22Rv1 (cell line): ENCODE data around the gene RGS6.

ENCODE experiments used
- CTCF ChIP-seq: fragments of 450-650 bp; IDR thresholded peaks from 2 replicates; pipeline ENCODE4 v1.5.1; 2017; ENCODE audit warnings: mild to moderate bottlenecking
- ZFX ChIP-seq: fragments of 450-650 bp; IDR thresholded peaks from 2 replicates; pipeline ENCODE4 v1.6.1; 2017; ENCODE audit warnings: antibody characterized with exemption, borderline replicate concordance

GRCh38 chr14:72550513-72550912 lies 618.3 kb downstream of the RGS6 start:
- no peak for TF ChIP-seq CTCF
- no peak for TF ChIP-seq ZFX
